ENCODE measurements around the gene AP1G2.
"Not testable (repeated sequence)": the region's sequence is repeated elsewhere in the genome, so short reads cannot be mapped to it uniquely, and the experiment has no call there.

AP1G2 gene

DNA sequence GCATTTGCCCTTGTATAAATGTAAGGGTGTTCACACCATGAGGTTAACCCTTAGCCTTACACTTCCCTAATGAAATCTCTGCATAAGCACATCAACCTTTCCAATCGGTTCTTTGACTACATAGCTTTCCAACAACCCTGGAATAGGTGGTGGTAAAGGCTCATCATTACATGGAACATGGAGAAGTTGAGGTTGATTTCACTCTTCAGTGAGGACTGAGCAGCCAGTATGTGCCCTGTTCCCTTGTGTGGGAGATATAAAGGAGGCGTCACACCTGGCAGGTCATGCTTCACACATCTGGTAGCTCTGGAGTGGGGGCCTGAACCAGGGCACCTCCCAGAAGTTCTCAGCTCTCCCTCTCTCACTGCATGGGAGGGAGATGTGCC is 32.7 kb upstream of the AP1G2 start:
- no peaks in the 10 kb centered on the region for H3K4me1 ChIP-seq (ENCODE audit: insufficient read depth, poor library complexity, severe bottlenecking)
- H3K9me3 ChIP-seq (ENCODE audit: severe bottlenecking), result no peaks in the 10 kb centered on the region
- TF ChIP-seq CTCF (IDR thresholded peaks at IDR 0.05; ENCODE audit: poor library complexity, severe bottlenecking), result no peak
- H3K4me3 ChIP-seq (ENCODE audit: severe bottlenecking), result no peak overlapping the region
- DNase-seq (ENCODE audit: low spot score) (no peak), ATAC-seq (ENCODE audit: low read depth) (no peak)
- H3K27ac ChIP-seq (ENCODE audit: poor library complexity, severe bottlenecking), result no peak overlapping the region
- no peaks in the 10 kb centered on the region for H3K27me3 ChIP-seq (ENCODE audit: insufficient read depth, poor library complexity, severe bottlenecking)
- H3K36me3 ChIP-seq (ENCODE audit: low read depth), result no peaks in the 10 kb centered on the region

DNA sequence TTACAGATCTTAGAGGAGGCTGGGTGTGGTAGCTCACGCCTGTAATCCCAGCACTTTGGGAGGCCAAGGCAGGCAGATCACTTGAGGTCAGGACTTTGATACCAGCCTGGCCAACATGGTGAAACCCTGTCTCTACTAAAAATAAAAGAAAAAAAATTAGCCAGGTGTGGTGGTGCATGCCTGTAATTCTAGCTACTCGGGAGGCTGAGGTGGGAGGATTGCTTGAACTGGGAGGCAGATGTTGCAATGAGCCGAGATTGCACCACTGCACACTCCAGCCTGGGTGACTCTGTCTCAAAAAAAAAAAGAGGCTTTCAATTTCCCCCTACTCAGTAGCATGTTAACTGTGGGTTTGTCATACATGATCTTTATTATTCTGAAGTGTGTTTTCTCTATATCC is 26.6 kb upstream of the AP1G2 start:
- H3K4me1 ChIP-seq (ENCODE audit: insufficient read depth, poor library complexity, severe bottlenecking); H3K9me3 ChIP-seq (ENCODE audit: severe bottlenecking); H3K27me3 ChIP-seq (ENCODE audit: insufficient read depth, poor library complexity, severe bottlenecking); DNase-seq (ENCODE audit: low spot score); H3K4me3 ChIP-seq (ENCODE audit: severe bottlenecking); H3K36me3 ChIP-seq (ENCODE audit: low read depth); ATAC-seq (ENCODE audit: low read depth); H3K27ac ChIP-seq (ENCODE audit: poor library complexity, severe bottlenecking): not testable (repeated sequence)

GRCh38 chr14:23590198-23590597 is 22.6 kb upstream of the AP1G2 start:
- H3K36me3 ChIP-seq (ENCODE audit: low read depth), result no peaks in the 10 kb centered on the region
- no peak overlapping the region for H3K27ac ChIP-seq (ENCODE audit: poor library complexity, severe bottlenecking)
- H3K4me1 ChIP-seq (ENCODE audit: insufficient read depth, poor library complexity, severe bottlenecking), result no peaks in the 10 kb centered on the region
- no peaks in the 10 kb centered on the region for H3K9me3 ChIP-seq (ENCODE audit: severe bottlenecking)
- H3K4me3 ChIP-seq (ENCODE audit: severe bottlenecking), result no peak overlapping the region
- H3K27me3 ChIP-seq (ENCODE audit: insufficient read depth, poor library complexity, severe bottlenecking), result no peaks in the 10 kb centered on the region
- ATAC-seq (ENCODE audit: low read depth) (no peak), DNase-seq (ENCODE audit: low spot score) (no peak)
- no peak for TF ChIP-seq CTCF (IDR thresholded peaks at IDR 0.05; ENCODE audit: poor library complexity, severe bottlenecking)

DNA sequence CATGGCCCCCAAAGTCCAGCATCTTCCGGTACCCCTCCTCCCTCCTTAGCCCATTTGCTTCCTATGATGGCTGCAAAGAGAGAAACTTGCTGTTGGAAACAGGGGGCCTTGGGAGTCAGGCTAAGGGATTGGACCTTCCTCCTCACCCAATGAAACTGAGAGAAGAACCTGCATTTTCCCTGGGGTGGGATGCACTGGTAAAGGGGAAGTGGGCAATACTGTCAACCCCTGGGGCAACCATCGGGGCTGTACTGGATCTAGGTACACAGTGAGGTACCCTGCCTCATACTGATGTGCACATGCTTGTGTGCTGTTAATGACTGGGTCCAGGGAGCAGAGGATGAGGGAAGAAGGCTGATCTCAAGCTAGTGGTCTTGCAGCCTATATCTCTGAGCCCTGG is 22.0 kb upstream of the AP1G2 start:
- DNase-seq (ENCODE audit: low spot score) (no peak), ATAC-seq (ENCODE audit: low read depth) (no peak)
- TF ChIP-seq CTCF (IDR thresholded peaks at IDR 0.05; ENCODE audit: poor library complexity, severe bottlenecking), result no peak
- Histone ChIP-seq H3K27ac (ENCODE audit: poor library complexity, severe bottlenecking) (no peak overlapping the region), H3K27me3 (ENCODE audit: insufficient read depth, poor library complexity, severe bottlenecking) (no peaks in the 10 kb centered on the region), H3K9me3 (ENCODE audit: severe bottlenecking) (no peaks in the 10 kb centered on the region), H3K4me3 (ENCODE audit: severe bottlenecking) (no peak overlapping the region), H3K4me1 (ENCODE audit: insufficient read depth, poor library complexity, severe bottlenecking) (no peaks in the 10 kb centered on the region), H3K36me3 (ENCODE audit: low read depth) (no peaks in the 10 kb centered on the region)

DNA sequence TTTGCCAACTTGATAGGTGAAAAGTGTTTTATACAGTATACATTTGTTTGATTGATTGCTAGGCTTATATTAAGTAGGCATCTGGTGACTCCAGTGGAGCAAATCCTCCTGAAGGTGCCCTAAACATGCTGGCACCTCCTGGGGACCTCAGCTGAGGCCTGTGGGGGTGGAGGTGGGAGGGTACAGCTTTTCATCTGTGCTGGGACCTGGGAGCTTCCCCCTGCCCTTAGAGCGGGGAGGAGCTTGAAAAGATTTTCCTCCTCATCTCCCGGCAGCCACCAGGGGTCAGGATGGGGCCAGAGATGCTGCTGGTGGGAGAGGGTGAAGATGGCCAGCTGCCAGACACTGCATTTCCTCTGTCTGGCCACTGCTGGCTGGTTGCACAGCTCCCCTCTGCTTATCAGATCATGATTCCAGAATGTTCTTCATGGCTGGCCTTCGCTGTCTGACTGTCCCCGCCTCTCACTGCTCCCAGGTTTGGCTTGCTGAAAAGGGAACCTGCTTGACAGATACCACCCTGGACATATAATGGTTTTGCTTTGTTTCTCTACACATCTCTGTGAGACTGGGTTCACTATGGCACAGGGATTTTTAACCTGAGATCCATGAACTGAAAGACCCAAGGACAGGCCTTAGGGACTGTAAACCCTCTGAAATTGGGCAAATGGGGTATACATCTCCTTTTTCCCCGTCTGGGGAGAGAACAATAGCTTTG is 21.4 kb upstream of the AP1G2 start:
- TF ChIP-seq CTCF (IDR thresholded peaks at IDR 0.05; ENCODE audit: poor library complexity, severe bottlenecking), result peak; percentile 91
- ATAC-seq (ENCODE audit: low read depth), result peak; percentile 99
- Histone ChIP-seq H3K4me3 (ENCODE audit: severe bottlenecking) (no peak overlapping the region), H3K27ac (ENCODE audit: poor library complexity, severe bottlenecking) (no peak overlapping the region), H3K27me3 (ENCODE audit: insufficient read depth, poor library complexity, severe bottlenecking) (no peaks in the 10 kb centered on the region), H3K4me1 (ENCODE audit: insufficient read depth, poor library complexity, severe bottlenecking) (no peaks in the 10 kb centered on the region), H3K9me3 (ENCODE audit: severe bottlenecking) (no peaks in the 10 kb centered on the region), H3K36me3 (ENCODE audit: low read depth) (no peaks in the 10 kb centered on the region)
- peak; percentile 90 for DNase-seq (ENCODE audit: low spot score)

DNA sequence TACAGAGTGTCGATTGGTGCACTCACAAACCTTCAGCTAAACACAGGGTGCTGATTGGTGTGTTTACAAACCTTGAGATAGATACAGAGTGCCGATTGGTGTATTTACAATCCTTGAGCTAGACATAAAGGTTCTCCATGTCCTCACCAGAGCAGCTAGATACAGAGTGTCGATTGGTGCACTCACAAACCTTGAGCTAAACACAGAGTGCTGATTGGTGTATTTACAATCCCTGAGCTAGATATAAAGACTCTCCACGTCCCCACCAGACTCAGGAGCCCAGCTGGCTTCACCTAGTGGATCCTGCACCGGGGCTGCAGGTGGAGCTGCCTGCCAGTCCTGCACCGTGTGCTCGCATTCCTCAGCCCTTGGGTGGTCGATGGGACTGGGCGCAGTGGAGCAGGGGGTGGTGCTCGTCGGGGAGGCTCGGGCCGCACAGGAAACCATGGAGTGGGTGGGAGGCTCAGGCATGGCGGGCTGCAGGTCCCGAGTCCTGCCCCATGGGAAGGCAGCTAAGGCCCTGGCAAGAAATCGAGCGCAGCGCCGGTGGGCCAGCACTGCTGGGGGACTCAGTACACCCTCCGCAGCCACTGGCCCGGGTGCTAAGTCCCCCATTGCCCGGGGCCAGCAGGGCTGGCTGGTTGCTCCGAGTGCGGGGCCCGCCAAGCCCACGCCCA is 17.1 kb upstream of the AP1G2 start:
- H3K36me3 ChIP-seq (ENCODE audit: low read depth); H3K4me1 ChIP-seq (ENCODE audit: insufficient read depth, poor library complexity, severe bottlenecking); DNase-seq (ENCODE audit: low spot score); H3K9me3 ChIP-seq (ENCODE audit: severe bottlenecking); ATAC-seq (ENCODE audit: low read depth); H3K4me3 ChIP-seq (ENCODE audit: severe bottlenecking); H3K27me3 ChIP-seq (ENCODE audit: insufficient read depth, poor library complexity, severe bottlenecking); H3K27ac ChIP-seq (ENCODE audit: poor library complexity, severe bottlenecking): not testable (repeated sequence)

DNA sequence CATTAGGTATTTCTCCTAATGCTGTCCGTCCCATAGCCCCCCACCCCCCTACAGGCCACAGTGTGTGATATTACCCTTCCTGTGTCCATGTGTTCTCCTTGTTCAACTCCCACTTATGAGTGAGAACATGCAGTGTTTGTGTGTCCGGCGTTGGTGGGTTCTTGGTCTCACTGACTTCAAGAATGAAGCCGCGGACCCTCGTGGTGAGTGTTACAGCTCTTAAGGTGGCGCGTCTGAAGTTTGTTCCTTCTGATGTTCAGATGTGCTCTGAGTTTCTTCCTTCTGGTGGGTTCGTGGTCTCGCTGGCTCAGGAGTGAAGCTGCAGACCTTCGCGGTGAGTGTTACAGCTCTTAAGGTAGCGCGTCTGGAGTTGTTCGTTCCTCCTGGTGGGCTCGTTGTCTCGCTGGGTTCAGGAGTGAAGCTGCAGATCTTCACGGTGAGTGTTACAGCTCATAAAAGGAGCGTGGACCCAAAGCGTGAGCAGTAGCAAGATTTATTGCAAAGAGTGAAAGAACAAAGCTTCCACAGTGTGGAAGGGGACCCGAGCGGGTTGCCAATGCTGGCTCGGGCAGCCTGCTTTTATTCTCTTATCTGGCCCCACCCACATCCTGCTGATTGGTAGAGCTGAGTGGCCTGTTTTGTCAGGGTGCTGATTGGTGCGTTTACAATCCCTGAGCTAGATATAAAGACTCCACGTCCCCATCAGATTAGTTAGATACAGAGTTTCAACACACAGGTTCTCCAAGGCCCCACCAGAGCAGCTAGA is 16.4 kb upstream of the AP1G2 start:
- H3K36me3 ChIP-seq (ENCODE audit: low read depth); DNase-seq (ENCODE audit: low spot score); ATAC-seq (ENCODE audit: low read depth): not testable (repeated sequence)

More for the DNA sequence above, 16.4 kb upstream of the AP1G2 start:
- not testable (repeated sequence) for H3K9me3 ChIP-seq (ENCODE audit: severe bottlenecking); H3K4me1 ChIP-seq (ENCODE audit: insufficient read depth, poor library complexity, severe bottlenecking); H3K27ac ChIP-seq (ENCODE audit: poor library complexity, severe bottlenecking); H3K4me3 ChIP-seq (ENCODE audit: severe bottlenecking)
- peaks cover 15% of the 10 kb centered on the region for H3K27me3 ChIP-seq (ENCODE audit: insufficient read depth, poor library complexity, severe bottlenecking)
